ENCODE results near the gene INSYN1.

INSYN1 gene

DNA sequence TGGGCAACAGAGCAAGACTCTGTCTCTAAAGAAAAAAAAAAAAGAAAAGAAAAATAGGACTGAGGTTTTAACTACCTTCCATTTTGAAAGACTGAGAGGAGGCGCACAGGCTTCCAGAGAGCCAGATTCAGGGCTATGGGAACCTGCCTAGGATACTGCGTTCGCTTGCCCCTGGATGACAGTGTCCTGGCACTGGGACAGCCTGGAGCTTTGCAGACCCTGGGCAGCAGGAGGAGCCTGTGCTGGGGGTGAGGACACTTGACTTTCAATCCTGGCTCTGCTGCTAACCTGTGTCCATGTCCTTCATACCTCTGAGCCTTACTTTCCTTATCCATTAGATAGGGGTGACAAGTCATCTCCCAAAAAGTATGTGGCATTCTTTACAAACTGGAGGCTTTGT is 37.7 kb downstream of the INSYN1 start:
- ChIA-PET CTCF (interaction anchor here (4.8 to 8.7 kb wide), 2 partner anchors 10 to 16 kb away, joined by 27 to 65 read pairs; no protein-coding TSS in a partner anchor), POLR2A (no interaction called here)
- DNase-seq (ENCODE audit: low read depth, low spot score), result no peak
- TF ChIP-seq, protein P1, sequence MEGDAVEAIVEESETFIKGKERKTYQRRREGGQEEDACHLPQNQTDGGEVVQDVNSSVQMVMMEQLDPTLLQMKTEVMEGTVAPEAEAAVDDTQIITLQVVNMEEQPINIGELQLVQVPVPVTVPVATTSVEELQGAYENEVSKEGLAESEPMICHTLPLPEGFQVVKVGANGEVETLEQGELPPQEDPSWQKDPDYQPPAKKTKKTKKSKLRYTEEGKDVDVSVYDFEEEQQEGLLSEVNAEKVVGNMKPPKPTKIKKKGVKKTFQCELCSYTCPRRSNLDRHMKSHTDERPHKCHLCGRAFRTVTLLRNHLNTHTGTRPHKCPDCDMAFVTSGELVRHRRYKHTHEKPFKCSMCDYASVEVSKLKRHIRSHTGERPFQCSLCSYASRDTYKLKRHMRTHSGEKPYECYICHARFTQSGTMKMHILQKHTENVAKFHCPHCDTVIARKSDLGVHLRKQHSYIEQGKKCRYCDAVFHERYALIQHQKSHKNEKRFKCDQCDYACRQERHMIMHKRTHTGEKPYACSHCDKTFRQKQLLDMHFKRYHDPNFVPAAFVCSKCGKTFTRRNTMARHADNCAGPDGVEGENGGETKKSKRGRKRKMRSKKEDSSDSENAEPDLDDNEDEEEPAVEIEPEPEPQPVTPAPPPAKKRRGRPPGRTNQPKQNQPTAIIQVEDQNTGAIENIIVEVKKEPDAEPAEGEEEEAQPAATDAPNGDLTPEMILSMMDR (IDR thresholded peaks at IDR 0.05; ENCODE audit: insufficient read depth, low read length, missing control alignments), result no peak
- no peak overlapping the region for H3K4me3 ChIP-seq (ENCODE audit: low read depth, low read length)

- POLR2A ChIA-PET, result no interaction called here
- TF ChIP-seq, protein P1 (IDR thresholded peaks at IDR 0.05; ENCODE audit: insufficient read depth, low read length, missing control alignments), result no peak
- no peak for DNase-seq (ENCODE audit: low read depth, low spot score)
- H3K4me3 ChIP-seq (ENCODE audit: low read depth, low read length), result no peak overlapping the region
- CTCF ChIA-PET, result interaction anchor here (1.3 to 8.7 kb wide), 3 partner anchors 10 to 37 kb away, joined by 3 to 65 read pairs (median 27); no protein-coding TSS in a partner anchor
Measured at GRCh38 chr15:73714695-73715301, 38.4 kb downstream of the INSYN1 start.

DNA sequence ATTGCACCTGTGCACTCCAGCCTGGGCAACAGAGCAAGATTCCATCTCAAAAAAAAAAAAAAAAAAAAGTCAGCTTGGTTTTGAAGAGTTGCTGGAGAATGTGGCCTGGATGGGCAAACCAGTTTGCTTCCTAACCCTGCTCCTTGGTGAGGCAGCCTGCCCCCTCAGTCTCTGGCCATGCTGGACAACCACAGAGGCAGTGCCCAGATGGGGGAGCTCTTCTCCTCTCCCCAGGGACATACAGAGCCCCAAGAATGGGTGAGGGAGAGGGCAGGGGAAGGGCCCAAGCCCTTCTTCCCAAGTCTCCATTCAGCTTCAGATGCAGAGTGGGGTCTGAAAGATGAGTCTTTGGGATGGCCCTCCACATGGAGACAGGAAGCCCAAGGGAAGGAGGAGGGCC is 41.0 kb downstream of the INSYN1 start:
- DNase-seq (ENCODE audit: low read depth, low spot score), result no peak
- ChIA-PET POLR2A (no interaction called here), CTCF (interaction anchor here (0.9 to 2.6 kb wide), 11 partner anchors 9 to 195 kb away, joined by 3 to 15 read pairs (median 4); partner anchors contain the start of gene INSYN1)
- H3K4me3 ChIP-seq (ENCODE audit: low read depth, low read length), result no peak overlapping the region
- TF ChIP-seq, protein P1 (IDR thresholded peaks at IDR 0.05; ENCODE audit: insufficient read depth, low read length, missing control alignments), result no peak

GRCh38 chr15:73711526-73711925 is 41.6 kb downstream of the INSYN1 start:
- POLR2A ChIA-PET, result no interaction called here
- no peak overlapping the region for H3K4me3 ChIP-seq (ENCODE audit: low read depth, low read length)
- no peak for DNase-seq (ENCODE audit: low read depth, low spot score)
- CTCF ChIA-PET, result interaction anchor here (0.6 to 2.6 kb wide), 14 partner anchors 9 to 198 kb away, joined by 3 to 15 read pairs (median 4); partner anchors contain the start of gene INSYN1
- TF ChIP-seq, protein P1 (IDR thresholded peaks at IDR 0.05; ENCODE audit: insufficient read depth, low read length, missing control alignments), result no peak

GRCh38 chr15:73710321-73710720 is 42.8 kb downstream of the INSYN1 start:
- CTCF ChIA-PET, result interaction anchor here (1.5 to 2.6 kb wide), 5 partner anchors 9 to 199 kb away, joined by 5 to 15 read pairs (median 6); no protein-coding TSS in a partner anchor
- no peak for DNase-seq (ENCODE audit: low read depth, low spot score)
- H3K4me3 ChIP-seq (ENCODE audit: low read depth, low read length), result no peak overlapping the region
- TF ChIP-seq, protein P1 (IDR thresholded peaks at IDR 0.05; ENCODE audit: insufficient read depth, low read length, missing control alignments), result no peak
- POLR2A ChIA-PET, result no interaction called here

GRCh38 chr15:73709686-73710085 is 43.5 kb downstream of the INSYN1 start:
- DNase-seq (ENCODE audit: low read depth, low spot score), result no peak
- no peak overlapping the region for H3K4me3 ChIP-seq (ENCODE audit: low read depth, low read length)
- TF ChIP-seq, protein P1 (IDR thresholded peaks at IDR 0.05; ENCODE audit: insufficient read depth, low read length, missing control alignments), result no peak
- POLR2A ChIA-PET, result no interaction called here
- CTCF ChIA-PET, result interaction anchor here (1.5 to 2.6 kb wide), 4 partner anchors 8 to 198 kb away, joined by 5 to 15 read pairs (median 8); no protein-coding TSS in a partner anchor
